ENCODE results near the gene TRIM71.

DNA sequence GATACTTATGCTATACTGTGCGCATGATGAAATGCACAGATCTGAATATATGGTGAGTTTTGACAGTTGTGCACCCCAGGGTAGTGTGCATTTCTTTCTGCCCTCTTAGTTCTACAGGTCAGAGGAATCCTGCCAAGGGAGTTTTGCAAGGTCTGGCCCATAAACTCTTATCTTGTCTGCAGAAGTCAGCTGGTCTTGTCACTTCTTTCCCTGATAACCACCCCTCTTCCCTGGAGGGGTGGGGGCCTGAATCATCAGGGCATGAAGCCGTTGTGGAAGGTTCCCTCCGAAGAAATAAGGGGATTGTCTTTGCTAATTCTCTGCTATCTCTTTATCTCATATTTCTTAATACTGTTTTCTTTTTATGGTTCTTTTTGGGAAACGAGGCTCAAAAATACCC is 30.4 kb downstream of the TRIM71 start:
- TF ChIP-seq, protein P1, sequence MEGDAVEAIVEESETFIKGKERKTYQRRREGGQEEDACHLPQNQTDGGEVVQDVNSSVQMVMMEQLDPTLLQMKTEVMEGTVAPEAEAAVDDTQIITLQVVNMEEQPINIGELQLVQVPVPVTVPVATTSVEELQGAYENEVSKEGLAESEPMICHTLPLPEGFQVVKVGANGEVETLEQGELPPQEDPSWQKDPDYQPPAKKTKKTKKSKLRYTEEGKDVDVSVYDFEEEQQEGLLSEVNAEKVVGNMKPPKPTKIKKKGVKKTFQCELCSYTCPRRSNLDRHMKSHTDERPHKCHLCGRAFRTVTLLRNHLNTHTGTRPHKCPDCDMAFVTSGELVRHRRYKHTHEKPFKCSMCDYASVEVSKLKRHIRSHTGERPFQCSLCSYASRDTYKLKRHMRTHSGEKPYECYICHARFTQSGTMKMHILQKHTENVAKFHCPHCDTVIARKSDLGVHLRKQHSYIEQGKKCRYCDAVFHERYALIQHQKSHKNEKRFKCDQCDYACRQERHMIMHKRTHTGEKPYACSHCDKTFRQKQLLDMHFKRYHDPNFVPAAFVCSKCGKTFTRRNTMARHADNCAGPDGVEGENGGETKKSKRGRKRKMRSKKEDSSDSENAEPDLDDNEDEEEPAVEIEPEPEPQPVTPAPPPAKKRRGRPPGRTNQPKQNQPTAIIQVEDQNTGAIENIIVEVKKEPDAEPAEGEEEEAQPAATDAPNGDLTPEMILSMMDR (IDR thresholded peaks at IDR 0.05): no peak
- TF ChIP-seq EZH2 (IDR thresholded peaks at IDR 0.05) (no peak), EZH2phosphoT487 (IDR thresholded peaks at IDR 0.05) (no peak)
